CD14-positive monocyte (primary cell): Measurements from ENCODE around the gene MRGPRG. TPM values are rescaled to one million over a fixed set of nuclear protein-coding genes. Genes with fewer than 3 reads are reported as not detected.

ENCODE experiments used
- DNase-seq, 3 donors: peaks; one replicate each; pipeline ENCODE4 v3.0.0-alpha.2; 2011 to 2022
- H2AFZ ChIP-seq: 2 replicates; pipeline ENCODE4 v1.6.0; 2012; ENCODE audit warnings: mild to moderate bottlenecking, low read depth, low read length, inconsistent platforms; ENCODE audit not compliant: insufficient read depth, poor library complexity, severe bottlenecking
- H3K27ac ChIP-seq, 2 donors: 1 replicate in 1 of 2; 2 replicates in 1 of 2; pipeline ENCODE4 v1.5.1; 2012 to 2013; ENCODE audit warnings: low read length in 2 of 2, control low read depth in 1 of 2, inconsistent platforms in 1 of 2, low read depth in 1 of 2, mild to moderate bottlenecking in 1 of 2
- H3K27me3 ChIP-seq, 2 donors: one replicate each; pipeline versions ENCODE4 v1.6.0 to v1.6.1; 2011 to 2013; ENCODE audit warnings: low read length in 2 of 2; ENCODE audit not compliant: control insufficient read depth in 2 of 2, insufficient read depth in 2 of 2
- H3K36me3 ChIP-seq, 2 donors: replicated peaks in 1 of 2; 1 replicate in 1 of 2; 2 replicates in 1 of 2; pipeline versions ENCODE4 v1.5.1 to v1.6.1; 2012 to 2013; ENCODE audit warnings: low read length in 2 of 2, control low read depth in 1 of 2, inconsistent platforms in 1 of 2, mild to moderate bottlenecking in 1 of 2; ENCODE audit not compliant: insufficient read depth in 2 of 2, control insufficient read depth in 1 of 2
- H3K4me1 ChIP-seq, 2 donors: 1 replicate in 1 of 2; 2 replicates in 1 of 2; pipeline versions ENCODE4 v1.5.1 to v1.6.1; 2012 to 2013; ENCODE audit warnings: low read length in 2 of 2, control low read depth in 1 of 2, inconsistent platforms in 1 of 2, mild to moderate bottlenecking in 1 of 2, moderate library complexity in 1 of 2; ENCODE audit not compliant: insufficient read depth in 2 of 2, control insufficient read depth in 1 of 2
- H3K4me2 ChIP-seq: replicated peaks from 2 replicates; pipeline ENCODE3; 2012; ENCODE audit warnings: low read length, moderate library complexity, mild to moderate bottlenecking; ENCODE audit not compliant: poor library complexity, severe bottlenecking; ENCODE audit errors: extremely low read depth
- H3K4me3 ChIP-seq, 3 experiments: fragments of 200-600 bp in 1 of 3; sonication (generic) in 1 of 3; replicated peaks in 1 of 3; 1 replicate in 2 of 3; 2 replicates in 1 of 3; pipeline ENCODE4 v1.5.1; 2011 to 2013; ENCODE audit warnings: low read length in 3 of 3, mild to moderate bottlenecking in 3 of 3, control low read depth in 2 of 3, low read depth in 2 of 3, inconsistent platforms in 1 of 3, moderate library complexity in 1 of 3
- H3K79me2 ChIP-seq: 2 replicates; pipeline ENCODE4 v1.6.0; 2012; ENCODE audit warnings: mild to moderate bottlenecking, control low read depth, inconsistent platforms, low read length, moderate library complexity; ENCODE audit not compliant: insufficient read depth
- H3K9ac ChIP-seq: 2 replicates; pipeline ENCODE4 v1.6.0; 2017; ENCODE audit warnings: low read length, mild to moderate bottlenecking; ENCODE audit not compliant: insufficient read depth, poor library complexity, severe bottlenecking
- H3K9me3 ChIP-seq, 2 donors: replicated peaks in 1 of 2; 1 replicate in 1 of 2; 2 replicates in 1 of 2; pipeline versions ENCODE4 v1.5.1 to v1.6.1; 2012 to 2013; ENCODE audit warnings: low read length in 2 of 2, control low read depth in 1 of 2; ENCODE audit not compliant: control insufficient read depth in 1 of 2, insufficient read depth in 1 of 2
- H4K20me1 ChIP-seq: 2 replicates; pipeline ENCODE4 v1.6.0; 2012; ENCODE audit warnings: mild to moderate bottlenecking, low read length, control low read depth, moderate library complexity; ENCODE audit not compliant: insufficient read depth
- H3K27ac Mint-ChIP-seq, 7 donors: one replicate each; pipeline ENCODE4 v1.8.0; 2020; ENCODE audit warnings: mild to moderate bottlenecking in 7 of 7, mixed read lengths in 7 of 7, moderate library complexity in 6 of 7, inconsistent platforms in 2 of 7
- H3K27me3 Mint-ChIP-seq, 3 donors: one replicate each; pipeline ENCODE4 v1.8.0; 2021 to 2022; ENCODE audit warnings: low read depth in 3 of 3, mild to moderate bottlenecking in 3 of 3, mixed read lengths in 3 of 3, moderate library complexity in 3 of 3, inconsistent platforms in 1 of 3
- H3K36me3 Mint-ChIP-seq, 2 donors: one replicate each; pipeline ENCODE4 v1.8.0; 2020; ENCODE audit warnings: mixed read lengths in 2 of 2, inconsistent platforms in 1 of 2, mild to moderate bottlenecking in 1 of 2
- H3K4me1 Mint-ChIP-seq: one replicate; pipeline ENCODE4 v1.8.0; 2020; ENCODE audit warnings: mild to moderate bottlenecking, mixed read lengths
- H3K4me3 Mint-ChIP-seq, 2 donors: one replicate each; pipeline ENCODE4 v1.8.0; 2020; ENCODE audit warnings: mild to moderate bottlenecking in 2 of 2, mixed read lengths in 2 of 2, moderate library complexity in 1 of 2
- H3K9me3 Mint-ChIP-seq, 7 donors: one replicate each; pipeline ENCODE4 v1.8.0; 2020 to 2022; ENCODE audit warnings: mixed read lengths in 7 of 7, mild to moderate bottlenecking in 6 of 7, moderate library complexity in 6 of 7, inconsistent platforms in 2 of 7
- WGBS: methylation state at CpG from one replicate; pipeline ENCODE4 v1.1.5; 2013; ENCODE audit warnings: missing lambda C conversion rate; ENCODE audit not compliant: insufficient coverage; 5-methylcytosine and 5-hydroxymethylcytosine counted together
- intact Hi-C, 2 donors: fragments of 100-400 bp; cut with micrococcal nuclease; formaldehyde crosslinking; loops; one replicate each; pipeline versions ENCODE4 v1.15.0 to v1.15.1; 2023
- polyA plus RNA-seq, 3 donors: library from polyadenylated mRNA; depleted of rRNA in 1 of 3; unstranded in 2 of 3; stranded (reverse) in 1 of 3; fragments of 300-500 nt in 2 of 3; fragments of >200 nt in 1 of 3; fragmentation: Illumina TruSeq in 2 of 3; gene quantifications; 1 replicate in 2 of 3; 2 replicates in 1 of 3; pipeline ENCODE4 v1.2.3, GENCODE V29; 2012 to 2021
- TF ChIP-seq, protein P1 (sequence below): fragments of 200-600 bp; IDR thresholded peaks from one replicate; pipeline ENCODE4 v1.8.0; 2022; ENCODE audit warnings: antibody characterized with exemption, mild to moderate bottlenecking

MRGPRG gene
- polyA plus RNA-seq, 3 donors: not detected

GRCh38 chr11:3191586-3192324 is 26.9 kb downstream of the MRGPRG start:
- Histone ChIP-seq H3K4me3 (no peak overlapping the region), H3K27me3 (no peaks in the 10 kb centered on the region), H3K36me3 (no peaks in the 10 kb centered on the region), H3K9me3 (no peaks in the 10 kb centered on the region), H3K79me2 (no peaks in the 10 kb centered on the region), H3K27ac (no peak overlapping the region), H3K4me1 (peaks cover 3 to 7% of the 10 kb centered on the region in 2 donors), H3K9ac (no peak overlapping the region), H2AFZ (no peak overlapping the region), H4K20me1 (no peaks in the 10 kb centered on the region), H3K4me2 (no peak overlapping the region)
- WGBS: 96% methylated on average over 10 of the region's 19 CpGs
- TF ChIP-seq, protein P1, sequence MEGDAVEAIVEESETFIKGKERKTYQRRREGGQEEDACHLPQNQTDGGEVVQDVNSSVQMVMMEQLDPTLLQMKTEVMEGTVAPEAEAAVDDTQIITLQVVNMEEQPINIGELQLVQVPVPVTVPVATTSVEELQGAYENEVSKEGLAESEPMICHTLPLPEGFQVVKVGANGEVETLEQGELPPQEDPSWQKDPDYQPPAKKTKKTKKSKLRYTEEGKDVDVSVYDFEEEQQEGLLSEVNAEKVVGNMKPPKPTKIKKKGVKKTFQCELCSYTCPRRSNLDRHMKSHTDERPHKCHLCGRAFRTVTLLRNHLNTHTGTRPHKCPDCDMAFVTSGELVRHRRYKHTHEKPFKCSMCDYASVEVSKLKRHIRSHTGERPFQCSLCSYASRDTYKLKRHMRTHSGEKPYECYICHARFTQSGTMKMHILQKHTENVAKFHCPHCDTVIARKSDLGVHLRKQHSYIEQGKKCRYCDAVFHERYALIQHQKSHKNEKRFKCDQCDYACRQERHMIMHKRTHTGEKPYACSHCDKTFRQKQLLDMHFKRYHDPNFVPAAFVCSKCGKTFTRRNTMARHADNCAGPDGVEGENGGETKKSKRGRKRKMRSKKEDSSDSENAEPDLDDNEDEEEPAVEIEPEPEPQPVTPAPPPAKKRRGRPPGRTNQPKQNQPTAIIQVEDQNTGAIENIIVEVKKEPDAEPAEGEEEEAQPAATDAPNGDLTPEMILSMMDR: no peak
- intact Hi-C loops: no loop called here
- Mint-ChIP-seq H3K4me1 (peaks cover 4% of the 10 kb centered on the region), H3K4me3 (no peak overlapping the region), H3K36me3 (no peaks in the 10 kb centered on the region), H3K27ac (no peak overlapping the region), H3K27me3 (peaks cover 4 to 31% (median 4%) of the 10 kb centered on the region in 3 donors), H3K9me3 (peaks cover 0 to 13% (median 6%) of the 10 kb centered on the region in 7 donors)
- DNase-seq: no peak

DNA sequence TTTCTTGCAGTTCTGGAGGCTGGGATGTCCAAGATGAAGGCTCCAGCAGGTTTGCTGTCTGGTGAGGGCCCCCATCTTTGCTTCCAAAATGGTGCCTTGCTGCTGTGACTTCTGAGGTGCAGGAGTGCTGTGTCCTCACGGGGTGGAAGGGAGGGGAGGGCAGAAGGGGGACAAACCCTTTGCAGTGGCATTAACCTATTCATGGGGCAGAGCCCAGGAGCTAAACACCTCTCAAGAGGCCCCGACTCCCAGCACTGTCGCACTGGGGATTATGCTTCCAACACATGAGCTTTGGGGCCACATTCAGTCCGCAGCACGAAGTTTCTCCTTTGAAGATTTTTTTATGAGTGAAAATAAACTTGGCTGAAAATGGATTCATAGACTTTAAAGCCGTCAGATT is 28.0 kb downstream of the MRGPRG start:
- H3K27ac ChIP-seq: no peak overlapping the region
- H3K79me2 ChIP-seq: no peaks in the 10 kb centered on the region
- no peak overlapping the region for H3K4me3 ChIP-seq
- H3K4me2 ChIP-seq: no peak overlapping the region
- no peaks in the 10 kb centered on the region for H4K20me1 ChIP-seq
- TF ChIP-seq, protein P1: no peak
- no peak for DNase-seq
- H2AFZ ChIP-seq: no peak overlapping the region
- no peaks in the 10 kb centered on the region for H3K36me3 Mint-ChIP-seq
- intact Hi-C loops: no loop called here
- no peaks in the 10 kb centered on the region for H3K9me3 ChIP-seq
- WGBS: 87% methylated on average over 6 of the region's 6 CpGs
- H3K4me1 Mint-ChIP-seq: peaks cover 4% of the 10 kb centered on the region
- H3K36me3 ChIP-seq: no peaks in the 10 kb centered on the region
- peaks cover 4 to 28% (median 4%) of the 10 kb centered on the region in 3 donors for H3K27me3 Mint-ChIP-seq
- H3K4me1 ChIP-seq: peaks cover 3 to 6% of the 10 kb centered on the region in 2 donors
- no peak overlapping the region for H3K27ac Mint-ChIP-seq
- H3K9ac ChIP-seq: no peak overlapping the region
- H3K9me3 Mint-ChIP-seq: peaks cover 0 to 13% (median 6%) of the 10 kb centered on the region in 7 donors
- H3K27me3 ChIP-seq: no peaks in the 10 kb centered on the region
- H3K4me3 Mint-ChIP-seq: no peak overlapping the region
